ENCODE measurements around the gene SIRT6.
A peak's percentile ranks its signal among the peaks of the same experiment; 100 is the strongest.
"Not testable (repeated sequence)": the region's sequence is repeated elsewhere in the genome, so short reads cannot be mapped to it uniquely, and the experiment has no call there.

Gene SIRT6

GRCh38 chr19:4174895-4175668, 7.3 kb downstream of the SIRT6 start:
- DNase-seq (ENCODE audit: low read depth in 3 of 3): no peak

- DNase-seq (ENCODE audit: low read depth in 3 of 3): no peak
Measured at GRCh38 chr19:4174213-4174894, 8.0 kb downstream of the SIRT6 start.

GRCh38 chr19:4173479-4174212, 8.7 kb downstream of the SIRT6 start:
- no peak for DNase-seq (ENCODE audit: low read depth in 3 of 3)

- peak in 2 of 3 experiments; percentile 24 to 51 for DNase-seq (ENCODE audit: low read depth in 3 of 3)
Measured at GRCh38 chr19:4172861-4173473, 9.4 kb downstream of the SIRT6 start.

GRCh38 chr19:4171676-4172075, 10.7 kb downstream of the SIRT6 start:
- no peak for DNase-seq (ENCODE audit: low read depth in 3 of 3)

GRCh38 chr19:4164262-4164661, 18.1 kb downstream of the SIRT6 start:
- no peak for DNase-seq (ENCODE audit: low read depth in 3 of 3)

GRCh38 chr19:4161415-4162077, 20.8 kb downstream of the SIRT6 start:
- DNase-seq (ENCODE audit: low read depth in 3 of 3): no peak

- not testable (repeated sequence) for DNase-seq (ENCODE audit: low read depth in 3 of 3)
Measured at GRCh38 chr19:4157971-4158370, 24.4 kb downstream of the SIRT6 start.

- DNase-seq (ENCODE audit: low read depth in 3 of 3): no peak
Measured at GRCh38 chr19:4157164-4157563, 25.2 kb downstream of the SIRT6 start.

GRCh38 chr19:4154571-4155312, 27.6 kb downstream of the SIRT6 start:
- DNase-seq (ENCODE audit: low read depth in 3 of 3): no peak

GRCh38 chr19:4152241-4152998, 29.9 kb downstream of the SIRT6 start:
- no peak for DNase-seq (ENCODE audit: low read depth in 3 of 3)

GRCh38 chr19:4151623-4152022, 30.7 kb downstream of the SIRT6 start:
- DNase-seq (ENCODE audit: low read depth in 3 of 3): no peak

GRCh38 chr19:4149518-4150288, 32.7 kb downstream of the SIRT6 start:
- no peak for DNase-seq (ENCODE audit: low read depth in 3 of 3)

GRCh38 chr19:4144666-4145249, 37.6 kb downstream of the SIRT6 start:
- DNase-seq (ENCODE audit: low read depth in 3 of 3): no peak

- DNase-seq (ENCODE audit: low read depth in 3 of 3): not testable (repeated sequence)
Measured at GRCh38 chr19:4142916-4143315, 39.4 kb downstream of the SIRT6 start.

- no peak for DNase-seq (ENCODE audit: low read depth in 3 of 3)
Measured at GRCh38 chr19:4140237-4140711, 42.1 kb downstream of the SIRT6 start.

- peak; percentile 78 to 87 (median 81) for DNase-seq (ENCODE audit: low read depth in 3 of 3)
Measured at GRCh38 chr19:4139614-4140236, 42.6 kb downstream of the SIRT6 start.

GRCh38 chr19:4138445-4138844, 43.9 kb downstream of the SIRT6 start:
- no peak for DNase-seq (ENCODE audit: low read depth in 3 of 3)
